Measurements from ENCODE around the gene ZNRD2.

ZNRD2 gene

GRCh38 chr11:65589444-65590239 lies 19.4 kb downstream of the ZNRD2 start:
- DNase-seq, result no peak

GRCh38 chr11:65590240-65590738 lies 20.0 kb downstream of the ZNRD2 start:
- DNase-seq, result no peak

- DNase-seq, result no peak
These were observed 21.9 kb downstream of the ZNRD2 start for GRCh38 chr11:65591939-65592857.

- no peak for DNase-seq
These were observed 22.7 kb downstream of the ZNRD2 start for GRCh38 chr11:65592858-65593517.

- no peak for DNase-seq
These were observed 23.5 kb downstream of the ZNRD2 start for GRCh38 chr11:65593518-65594414.

- no peak for DNase-seq
These were observed 24.9 kb downstream of the ZNRD2 start for GRCh38 chr11:65595131-65595530.

- no peak for DNase-seq
These were observed 25.4 kb downstream of the ZNRD2 start, which contains the start of gene KCNK7 for GRCh38 chr11:65595543-65596281. Gene KCNK7 (minus strand): TSS chr11:65595800. CDS start chr11:65595772, 28 bp downstream.

GRCh38 chr11:65596520-65596919 lies 26.2 kb downstream of the ZNRD2 start:
- DNase-seq, result no peak

- no peak for DNase-seq
These were observed 28.0 kb downstream of the ZNRD2 start for GRCh38 chr11:65598258-65598699.

- DNase-seq, result no peak
These were observed 29.1 kb downstream of the ZNRD2 start for GRCh38 chr11:65599216-65599954.

- DNase-seq, result no peak
These were observed 29.6 kb downstream of the ZNRD2 start for GRCh38 chr11:65599955-65600246.

GRCh38 chr11:65604258-65604657 lies 34.0 kb downstream of the ZNRD2 start:
- no peak for DNase-seq

GRCh38 chr11:65606876-65607613 lies 36.8 kb downstream of the ZNRD2 start:
- DNase-seq, result no peak

GRCh38 chr11:65607614-65608426 lies 37.5 kb downstream of the ZNRD2 start:
- DNase-seq, result no peak

- no peak for DNase-seq
These were observed 39.0 kb downstream of the ZNRD2 start for GRCh38 chr11:65609229-65609628.

GRCh38 chr11:65609665-65610064 lies 39.4 kb downstream of the ZNRD2 start:
- DNase-seq, result no peak

- no peak for DNase-seq
These were observed 40.1 kb downstream of the ZNRD2 start for GRCh38 chr11:65610404-65610803.

- DNase-seq, result no peak
These were observed 40.9 kb downstream of the ZNRD2 start for GRCh38 chr11:65611028-65611757.

All from stimulated activated CD4-positive, alpha-beta T cell treated with anti-CD3 and anti-CD28 coated beads, Interleukin-12 subunit alpha, Interleukin-12 subunit beta, amount 100 ng/mL, for 4 hours (primary cell).